UCSD-AML1 (cell line): ENCODE data around the gene NRTN.

Experiments used
- DNase-seq: peaks from one replicate; lab custom pipeline; 2025; ENCODE audit not compliant: unreplicated experiment; lab: John Stamatoyannopoulos, UW

NRTN gene

DNA sequence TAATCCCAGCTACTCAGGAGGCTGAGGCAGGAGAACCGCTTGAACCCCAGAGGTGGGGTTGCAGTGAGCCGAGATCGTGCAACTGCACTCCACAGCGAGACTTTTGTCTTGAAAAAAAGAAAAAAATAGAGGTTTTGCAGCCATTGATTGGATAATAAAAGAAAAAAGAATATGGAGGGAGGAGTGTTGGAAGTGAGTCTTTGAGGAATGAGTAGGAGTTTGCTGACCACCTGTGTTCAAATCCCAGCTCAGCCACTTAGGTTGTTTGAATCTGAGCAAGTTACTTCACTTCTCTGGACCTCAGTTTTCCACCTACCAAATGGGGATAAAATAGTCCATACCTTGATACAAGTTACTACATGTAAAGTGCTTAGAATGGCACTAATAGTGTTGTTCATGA lies 6.2 kb downstream of the NRTN start:
- no peak for DNase-seq

DNA sequence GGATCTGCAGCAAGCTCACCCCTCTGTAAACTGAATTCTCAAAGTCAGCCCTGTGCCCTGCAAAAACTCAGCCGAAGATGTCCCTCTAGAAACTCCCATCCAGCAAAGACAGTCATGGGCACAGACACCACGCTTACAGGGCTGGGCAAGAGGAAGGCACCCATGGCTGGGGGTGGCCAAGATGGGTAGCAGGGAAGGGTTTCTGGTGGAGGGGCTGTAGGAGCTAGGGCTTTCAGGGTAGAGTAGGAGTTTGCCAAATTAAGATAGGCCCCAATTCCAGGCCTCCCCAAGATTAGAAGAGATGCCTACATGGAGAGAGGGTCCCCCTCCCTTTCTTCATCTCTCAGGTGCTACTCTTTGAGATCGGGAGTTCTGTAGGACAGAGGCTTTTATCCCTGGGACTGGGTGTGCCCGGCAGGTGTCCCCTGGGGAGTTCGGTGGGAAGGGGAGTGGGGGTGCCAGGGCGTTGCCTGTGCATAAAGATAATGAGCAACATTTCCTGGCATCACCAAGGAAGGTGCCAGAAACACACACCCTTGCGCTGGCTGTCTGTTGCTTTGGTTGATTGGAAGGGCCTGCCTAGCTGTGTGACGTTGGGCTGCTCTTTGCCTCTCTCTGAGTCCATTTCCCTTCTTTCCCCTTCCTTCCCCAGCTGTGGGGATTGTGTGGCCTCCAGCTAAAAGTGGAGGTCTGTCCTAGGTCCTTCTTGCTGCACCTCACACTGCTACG lies 9.4 kb downstream of the NRTN start:
- DNase-seq, result no peak

DNA sequence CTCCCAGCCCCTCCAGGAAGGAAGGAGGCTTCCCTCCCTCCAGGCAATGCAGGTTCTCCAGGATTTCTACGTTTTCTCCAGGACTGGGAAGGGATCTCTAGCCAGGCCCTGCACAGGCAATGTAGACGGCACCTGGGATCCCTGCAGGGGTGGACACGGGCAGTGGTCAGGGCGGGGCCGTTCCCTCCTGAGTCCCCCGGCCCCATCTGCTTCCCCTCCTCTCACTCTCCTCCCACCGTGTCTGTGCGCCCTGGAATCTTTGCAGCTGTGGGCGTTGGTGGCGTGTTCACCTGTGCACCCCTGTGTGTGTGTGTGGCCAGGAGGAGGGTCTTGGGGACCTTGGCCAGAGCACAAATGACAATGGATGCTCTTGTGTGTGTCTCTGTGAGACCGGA lies 10.0 kb downstream of the NRTN start:
- no peak for DNase-seq

DNA sequence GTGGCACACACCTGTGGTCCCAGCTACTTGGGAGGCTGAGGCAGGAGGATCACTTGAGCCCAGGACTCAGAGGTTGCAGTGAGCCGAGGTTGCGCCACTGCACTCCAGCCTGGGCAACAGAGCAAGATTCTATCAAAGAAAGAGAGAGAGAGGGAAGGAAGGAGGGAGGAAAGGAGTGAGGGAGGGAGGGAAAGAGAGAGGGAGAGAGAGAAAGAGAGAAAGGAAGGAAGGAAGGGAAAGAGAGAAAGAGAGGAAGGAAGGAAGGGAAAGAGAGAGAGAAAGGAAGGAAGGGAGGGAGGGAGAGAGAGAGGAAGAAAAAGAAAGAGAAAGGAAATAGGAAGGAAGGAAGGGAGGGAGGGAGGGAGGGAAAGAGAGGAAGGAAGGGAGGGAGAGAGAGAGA lies 12.4 kb downstream of the NRTN start:
- no peak for DNase-seq

DNA sequence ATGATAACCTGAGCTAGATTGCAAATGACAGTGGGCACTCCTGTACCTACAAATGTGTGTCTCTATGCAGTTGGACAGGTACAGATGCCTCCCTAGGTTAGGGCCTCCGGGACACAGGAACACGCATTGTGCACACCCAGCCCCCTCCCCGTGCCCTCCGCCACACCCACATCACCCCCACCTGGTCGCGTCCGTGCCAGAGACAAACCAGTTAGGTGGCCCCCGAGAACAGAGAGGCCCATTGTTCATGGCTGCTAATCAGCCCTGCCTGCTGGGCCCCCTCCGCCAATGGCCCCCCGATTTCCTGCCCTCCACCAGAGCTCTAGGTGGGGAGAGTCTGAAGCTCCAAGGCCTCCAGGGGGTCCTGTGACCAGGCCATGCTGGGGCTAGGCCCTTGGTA lies 13.7 kb downstream of the NRTN start:
- DNase-seq, result no peak

DNA sequence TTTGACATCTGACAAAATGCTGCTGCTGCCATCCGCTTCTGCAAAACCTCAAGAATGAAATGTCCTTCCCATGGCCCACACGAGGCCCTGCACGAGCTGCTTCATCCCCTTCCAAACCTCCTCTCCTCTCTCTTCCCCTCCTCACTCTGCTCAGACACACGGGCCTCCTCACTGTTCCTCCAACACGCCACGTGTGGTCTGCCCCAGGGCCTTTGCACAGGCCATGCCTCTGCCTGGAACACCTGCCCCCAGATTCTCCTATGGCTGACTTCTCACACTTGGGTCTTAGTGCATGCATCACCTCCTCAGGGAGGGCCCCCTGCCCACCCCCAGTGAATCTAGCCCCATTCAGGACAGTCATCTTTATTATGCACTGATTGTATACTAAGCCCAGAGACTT lies 15.9 kb downstream of the NRTN start:
- no peak for DNase-seq

DNA sequence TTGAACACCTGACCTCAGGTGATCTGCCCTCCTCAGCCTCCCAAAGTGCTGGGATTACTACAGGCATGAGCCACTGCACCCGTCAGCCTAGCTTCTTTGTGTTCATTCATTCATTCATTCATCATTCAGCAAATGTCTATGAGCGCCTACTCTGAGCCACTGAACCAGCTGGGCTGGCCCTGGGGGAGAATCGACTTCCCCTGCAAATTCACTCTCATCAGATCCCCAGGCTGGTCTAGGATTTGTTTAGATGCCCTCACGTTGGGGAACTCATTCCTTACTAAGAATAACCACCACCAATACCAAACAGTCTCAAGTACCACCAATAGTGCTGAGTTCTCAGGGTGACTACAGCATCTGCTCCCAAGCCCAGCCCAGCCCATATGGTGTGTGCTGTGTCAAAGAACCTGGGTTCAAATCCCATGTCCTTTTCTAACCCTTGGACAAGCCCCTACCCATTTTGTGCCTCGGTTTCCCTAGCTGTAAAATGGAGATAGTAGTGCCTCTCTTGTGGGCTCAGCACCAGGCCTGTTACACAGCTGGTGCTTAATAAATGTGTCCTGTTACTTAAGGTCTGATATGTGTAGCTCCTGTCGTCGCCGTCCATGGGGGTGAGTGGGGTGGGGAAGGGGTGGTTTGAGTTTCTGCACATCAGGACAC lies 16.8 kb downstream of the NRTN start:
- DNase-seq, result no peak

DNA sequence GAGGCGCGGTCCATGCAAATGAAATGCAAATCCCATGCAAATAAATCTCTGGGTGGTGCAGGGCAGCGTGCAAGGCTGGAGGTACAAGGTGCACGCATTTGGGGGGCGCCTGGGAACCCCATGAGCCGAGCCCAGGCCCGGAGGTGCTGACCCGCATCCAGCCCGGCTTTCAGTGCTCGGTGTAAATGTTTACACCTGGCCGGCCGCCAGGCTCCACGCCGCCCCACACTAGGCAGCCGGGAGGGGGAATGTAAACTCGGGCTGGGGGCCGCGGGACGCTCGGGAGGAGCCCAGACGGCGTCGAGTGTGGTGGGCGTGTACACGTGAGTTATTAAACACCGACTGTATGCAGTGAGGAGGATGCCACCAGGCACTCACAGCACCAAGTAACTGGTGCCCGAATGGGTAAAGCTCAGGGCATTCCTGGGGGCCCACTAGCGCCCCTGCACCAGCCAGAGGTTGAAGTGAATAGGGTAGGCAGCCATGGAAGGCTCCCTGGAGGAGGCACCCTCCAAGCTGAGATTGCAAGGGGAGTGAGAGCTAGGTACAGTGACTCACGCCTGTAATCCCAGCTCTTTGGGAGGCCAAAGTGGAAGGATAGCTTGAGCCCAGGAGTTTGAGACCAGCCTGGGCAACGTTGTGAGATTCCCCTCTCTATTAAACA lies 17.4 kb downstream of the NRTN start:
- DNase-seq, result no peak

DNA sequence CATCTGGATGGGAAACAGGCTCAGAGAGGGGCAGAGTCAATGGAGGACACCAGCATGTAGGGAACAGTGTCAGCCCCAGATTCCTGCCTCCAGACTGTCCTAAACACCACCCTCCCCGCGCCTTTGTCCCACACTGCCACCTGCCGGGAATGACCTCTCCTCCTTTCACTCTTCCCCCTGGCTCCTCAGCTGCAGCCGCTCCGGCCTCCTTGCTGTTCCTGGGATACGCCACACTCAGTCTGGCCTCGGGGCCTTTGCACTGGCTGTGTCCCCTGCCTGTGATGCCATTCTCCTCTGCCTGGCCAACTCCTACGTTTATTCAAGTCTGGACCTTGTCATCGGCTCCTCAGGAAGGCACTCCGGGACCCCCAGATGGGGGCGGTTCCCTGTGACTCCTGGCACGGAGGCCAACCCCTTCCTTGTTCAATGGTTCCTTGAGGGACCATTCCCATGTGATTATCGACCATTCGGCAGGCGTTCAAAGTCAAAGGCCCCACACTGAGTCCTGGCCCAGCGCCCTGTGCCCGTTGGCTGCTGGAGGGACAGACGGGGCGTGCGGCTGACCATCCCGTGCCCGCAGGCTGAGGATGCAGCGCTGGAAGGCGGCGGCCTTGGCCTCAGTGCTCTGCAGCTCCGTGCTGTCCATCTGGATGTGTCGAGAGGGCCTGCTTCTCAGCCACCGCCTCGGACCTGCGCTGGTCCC lies 18.9 kb downstream of the NRTN start:
- DNase-seq, result peak; percentile 47

DNA sequence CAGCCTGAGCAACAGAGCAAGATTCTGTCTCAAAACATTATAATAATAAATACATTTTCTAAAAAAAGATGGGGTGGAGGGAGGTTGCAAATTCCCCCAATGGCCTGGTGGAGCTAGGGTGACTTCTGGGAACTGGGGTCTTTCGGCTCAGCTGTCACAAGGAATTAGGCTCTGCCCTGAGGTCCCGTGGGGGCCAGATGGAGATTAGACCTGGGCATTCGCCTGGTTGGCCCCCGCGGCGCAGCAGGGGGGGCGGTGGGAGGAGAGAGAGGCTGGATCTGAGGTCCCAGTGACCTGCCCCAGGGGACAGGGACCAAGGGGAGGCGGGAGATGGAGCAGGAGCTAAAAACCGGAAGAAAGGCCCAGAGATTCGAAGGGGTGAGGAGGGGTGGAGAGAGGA lies 19.9 kb downstream of the NRTN start:
- DNase-seq, result no peak

DNA sequence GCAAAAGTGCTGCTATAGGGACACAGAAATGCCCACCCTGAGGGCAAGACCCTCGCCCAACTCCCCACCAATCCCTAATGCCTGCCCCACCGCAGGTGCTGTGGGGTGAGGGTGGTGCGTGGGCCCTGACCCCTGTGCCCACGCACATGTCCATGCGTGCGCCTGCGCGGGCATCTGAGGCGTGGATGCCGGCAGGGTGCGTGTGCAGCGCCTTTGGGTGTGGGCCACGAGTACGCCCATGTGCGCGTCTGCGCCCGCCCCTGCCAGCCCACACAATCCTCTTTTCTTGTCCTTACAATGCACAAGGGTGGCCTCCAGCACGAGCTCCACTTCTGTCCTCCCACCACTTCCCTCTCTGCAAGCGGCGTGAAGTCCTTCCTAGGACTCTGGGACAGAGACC lies 20.3 kb downstream of the NRTN start:
- no peak for DNase-seq

DNA sequence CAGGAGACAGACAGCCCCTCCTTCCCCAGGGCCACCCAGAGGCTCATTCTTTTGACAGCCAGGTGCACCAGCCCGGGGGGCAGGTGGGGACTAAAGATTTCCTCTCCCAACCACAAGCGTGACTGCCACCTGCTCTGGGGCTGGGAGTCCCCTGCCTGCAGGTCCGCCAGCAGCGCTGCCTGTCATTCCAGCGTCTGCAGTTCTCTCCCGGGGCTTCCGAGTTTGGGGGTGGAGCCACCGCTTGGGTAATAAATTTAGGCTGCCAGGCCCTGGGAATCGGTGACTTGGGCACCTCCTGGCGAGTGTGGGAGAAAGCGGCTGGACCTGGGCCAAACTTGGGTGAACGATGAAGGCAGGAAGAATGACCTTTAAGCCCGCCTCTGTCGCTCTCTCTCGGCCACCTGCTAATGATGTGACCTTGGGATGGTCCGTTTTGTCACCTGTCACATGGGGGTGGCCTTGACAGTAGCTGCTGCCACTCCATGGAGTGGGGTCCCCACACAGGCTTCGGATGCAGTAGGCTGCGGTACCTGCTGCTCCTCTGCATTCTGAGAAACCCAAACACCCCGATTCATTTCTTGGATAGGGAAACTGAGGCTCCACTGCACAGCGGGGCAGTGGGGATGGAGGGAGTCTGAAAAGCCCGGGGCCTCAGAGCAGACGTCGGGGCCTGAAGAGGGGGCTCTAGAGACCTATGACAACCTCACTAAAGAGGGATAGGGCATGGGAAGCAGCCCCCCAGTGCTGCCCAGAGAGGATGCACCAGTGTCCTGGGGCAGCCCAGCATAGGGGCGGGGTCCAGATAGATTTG lies 21.9 kb downstream of the NRTN start:
- peak; percentile 56 for DNase-seq

DNA sequence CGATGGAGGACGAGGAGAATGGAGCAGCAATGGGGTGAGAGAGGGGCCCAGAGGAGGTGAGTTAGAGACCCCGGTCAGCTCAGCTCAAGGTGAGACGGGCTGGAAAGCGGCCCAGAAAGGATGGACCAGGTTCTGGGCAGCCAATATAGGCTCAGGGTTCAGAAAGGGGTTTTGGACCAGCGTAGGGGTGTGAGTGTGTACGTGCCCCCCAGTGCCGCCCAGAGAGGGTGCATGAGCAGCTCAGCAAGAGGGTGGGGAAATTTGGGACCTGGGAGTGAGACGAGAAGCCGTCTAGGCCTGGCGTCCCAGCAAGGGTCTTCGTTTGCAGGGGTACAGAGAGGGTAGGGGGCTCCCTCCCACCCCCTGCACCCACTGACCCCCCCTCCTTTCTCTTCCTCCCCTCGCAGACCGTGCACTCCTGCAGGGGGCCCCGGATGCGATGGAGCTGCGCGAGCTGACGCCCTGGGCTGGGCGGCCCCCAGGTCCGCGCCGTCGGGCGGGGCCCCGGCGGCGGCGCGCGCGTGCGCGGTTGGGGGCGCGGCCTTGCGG lies 22.5 kb downstream of the NRTN start:
- no peak for DNase-seq

DNA sequence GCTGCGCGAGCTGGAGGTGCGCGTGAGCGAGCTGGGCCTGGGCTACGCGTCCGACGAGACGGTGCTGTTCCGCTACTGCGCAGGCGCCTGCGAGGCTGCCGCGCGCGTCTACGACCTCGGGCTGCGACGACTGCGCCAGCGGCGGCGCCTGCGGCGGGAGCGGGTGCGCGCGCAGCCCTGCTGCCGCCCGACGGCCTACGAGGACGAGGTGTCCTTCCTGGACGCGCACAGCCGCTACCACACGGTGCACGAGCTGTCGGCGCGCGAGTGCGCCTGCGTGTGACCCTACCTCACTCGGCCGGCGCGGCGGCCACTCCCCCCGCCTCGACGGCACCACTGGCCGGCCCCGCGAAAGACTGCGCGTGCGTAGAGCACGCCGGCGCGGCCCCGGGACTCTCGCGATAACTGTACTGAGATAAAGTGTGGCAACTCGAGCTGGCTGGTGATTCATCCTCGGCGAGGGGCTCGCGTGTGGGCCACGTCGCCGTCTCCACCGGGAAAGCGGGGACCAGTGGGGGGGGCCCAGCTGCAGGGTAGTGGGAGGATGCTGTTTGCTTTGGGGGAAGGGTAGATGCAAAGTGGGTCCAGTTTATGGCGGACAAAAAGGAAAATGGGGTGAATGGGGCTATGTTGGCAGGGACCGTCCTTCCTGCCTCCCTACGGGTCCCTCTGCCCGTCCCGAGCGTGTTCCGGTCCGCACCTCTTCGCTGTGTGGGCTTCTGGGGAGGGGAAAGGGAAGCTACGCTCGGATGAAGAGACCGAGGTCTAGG lies 23.2 kb downstream of the NRTN start:
- peak; percentile 97 for DNase-seq

DNA sequence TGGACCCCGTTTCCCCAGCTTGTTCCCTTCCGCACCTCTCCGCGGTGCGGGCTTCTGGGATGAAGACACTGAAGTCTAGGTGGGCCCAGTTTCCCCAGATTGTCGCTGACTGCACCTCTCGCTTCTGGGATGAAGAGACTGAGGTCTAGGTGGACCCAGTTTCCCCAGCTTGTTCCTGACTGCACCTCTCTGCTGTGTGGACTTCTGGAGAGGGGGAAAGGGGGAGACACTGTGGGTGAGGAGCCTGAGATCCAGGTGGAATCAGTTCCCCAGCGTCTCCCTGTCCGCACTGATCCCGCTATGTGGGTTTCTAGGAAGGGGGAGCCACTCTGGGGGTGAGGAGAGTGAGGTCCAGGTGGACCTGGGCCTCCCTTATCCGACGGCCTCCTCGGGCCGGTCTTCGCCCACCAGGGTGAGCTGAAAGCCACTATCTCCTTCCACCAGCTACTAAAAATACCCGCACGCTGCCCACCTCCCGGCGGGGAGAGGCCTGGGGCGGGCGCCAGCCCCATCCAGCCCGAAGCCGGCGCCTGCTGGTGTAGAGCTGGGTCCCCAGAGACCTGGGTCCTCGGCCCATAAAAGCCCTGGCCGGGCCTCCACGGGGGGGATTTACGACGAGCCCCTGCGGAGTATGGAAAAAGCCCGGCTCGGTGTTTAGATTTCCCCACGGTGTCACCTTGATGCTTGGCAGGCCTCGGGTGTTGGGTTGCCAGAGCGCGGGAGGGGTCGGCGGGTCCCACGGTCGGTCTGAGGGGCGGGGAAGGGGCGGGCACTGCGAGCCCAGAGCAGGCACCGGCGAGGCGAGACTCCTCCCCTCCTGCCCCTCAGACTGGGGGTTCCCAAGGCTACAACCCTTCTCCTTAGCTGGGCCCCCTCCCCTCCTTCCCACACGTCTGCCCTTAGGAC lies 24.0 kb downstream of the NRTN start:
- no peak for DNase-seq

DNA sequence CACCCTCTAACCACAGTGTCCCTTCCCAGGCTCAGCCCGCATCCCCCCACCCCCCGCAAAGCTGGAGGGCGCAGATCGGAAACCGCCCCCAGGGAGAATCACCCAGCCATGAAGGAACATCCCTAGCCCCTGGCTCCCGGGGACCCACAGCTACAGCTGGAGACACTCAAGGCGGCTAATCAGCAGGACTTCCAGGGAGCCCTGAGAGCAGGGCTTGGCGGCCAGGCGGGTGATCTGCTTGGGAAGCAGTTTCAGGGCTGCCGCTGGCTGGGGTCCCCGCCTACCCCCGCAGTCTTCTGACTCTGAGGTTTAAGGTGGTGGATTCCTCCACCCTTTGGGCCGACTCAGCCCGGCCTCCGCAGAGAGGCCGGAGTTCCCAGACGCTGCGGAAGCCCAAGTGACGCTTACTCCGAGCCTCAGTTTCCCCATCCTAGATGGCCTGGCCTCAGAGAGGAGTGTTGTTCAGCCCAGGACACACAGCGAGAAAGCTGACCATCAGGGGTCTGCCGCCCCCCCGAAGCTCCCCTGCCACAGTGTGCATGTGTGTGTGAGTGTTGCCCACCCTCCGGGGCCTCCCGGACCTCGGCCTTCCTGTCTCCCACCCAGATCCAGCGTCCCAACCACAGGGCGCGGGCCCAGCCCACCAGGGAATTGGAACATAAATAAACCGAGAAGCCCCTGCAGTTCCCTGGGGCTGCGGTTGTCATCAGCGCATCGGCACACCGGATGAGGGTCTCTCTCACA lies 24.9 kb downstream of the NRTN start:
- no peak for DNase-seq

DNA sequence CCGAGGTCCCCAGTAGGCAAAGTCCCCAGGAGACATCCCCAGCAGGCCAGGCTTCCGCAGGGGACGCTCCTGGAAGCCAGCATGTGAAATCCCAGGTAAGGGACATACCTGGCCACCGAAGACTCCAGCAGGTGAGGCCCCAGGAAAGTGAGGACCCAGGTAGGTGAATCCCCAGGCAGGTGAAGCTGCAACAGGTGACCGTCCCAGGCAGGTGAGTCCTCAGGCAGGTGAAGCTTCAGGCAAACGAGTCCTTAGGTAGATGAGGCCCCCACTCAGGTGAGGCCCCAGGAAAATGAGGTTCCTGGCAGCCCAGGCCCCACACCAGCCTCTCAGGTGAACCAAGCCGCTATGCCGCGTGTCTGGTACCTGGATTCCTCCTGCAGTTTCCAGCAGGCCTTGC lies 26.3 kb downstream of the NRTN start:
- DNase-seq, result no peak

DNA sequence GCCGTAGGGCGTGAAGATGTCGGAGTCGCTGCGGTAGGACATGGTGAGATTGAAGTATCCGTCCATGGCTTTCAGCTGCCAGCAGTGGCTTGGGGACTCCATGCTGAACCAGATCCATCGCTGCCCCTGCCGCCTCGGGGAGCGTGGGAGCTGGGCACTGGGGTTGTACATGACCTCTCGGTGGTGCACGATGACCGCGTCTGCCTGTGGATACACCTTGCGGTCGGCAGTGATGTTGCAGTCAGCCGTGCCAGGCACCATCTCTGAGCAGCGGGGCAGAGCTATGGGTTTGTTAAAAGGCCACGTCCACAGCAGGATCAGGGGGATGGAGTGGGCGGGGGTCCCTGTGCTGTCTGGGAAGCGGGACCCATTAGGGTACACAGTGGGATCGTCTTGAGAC lies 27.2 kb downstream of the NRTN start:
- no peak for DNase-seq
